GM23338 (cell line): ENCODE measurements around the gene NUP205. TPM values are rescaled to one million over a fixed set of nuclear protein-coding genes. Genes with fewer than 3 reads are reported as not detected.

ENCODE experiments used
- ATAC-seq: fragments of 200-7000 bp; cut with Tn5 transposase; 3 replicates; pipeline ENCODE4 v1.9.1; 2020
- DNase-seq: peaks from one replicate; pipeline ENCODE4 v3.0.0-alpha.2; 2015; ENCODE audit warnings: low spot score
- H2AFZ ChIP-seq: fragments of 200-600 bp; sonication (generic); 2 replicates; pipeline ENCODE4 v1.8.0; 2016; ENCODE audit warnings: antibody characterized with exemption, mild to moderate bottlenecking, moderate library complexity
- H3F3A ChIP-seq: fragments of 200-600 bp; sonication (generic); replicated peaks from 2 replicates; pipeline ENCODE4 v1.8.0; 2017; ENCODE audit warnings: antibody characterized with exemption, mixed run types, low read depth
- H3K27ac ChIP-seq: fragments of 200-600 bp; sonication (generic); 2 replicates; pipeline ENCODE4 v1.6.1; 2016; ENCODE audit warnings: low read depth
- H3K27me3 ChIP-seq: fragments of 200-600 bp; sonication (generic); 2 replicates; pipeline ENCODE4 v1.8.0; 2016; ENCODE audit warnings: mild to moderate bottlenecking, mixed run types, moderate library complexity; ENCODE audit not compliant: insufficient read depth
- H3K36me3 ChIP-seq: fragments of 200-600 bp; sonication (generic); 2 replicates; pipeline ENCODE4 v1.8.0; 2016; ENCODE audit warnings: mild to moderate bottlenecking; ENCODE audit not compliant: insufficient read depth
- H3K4me1 ChIP-seq: fragments of 200-600 bp; sonication (generic); 2 replicates; pipeline ENCODE4 v1.8.0; 2016; ENCODE audit warnings: mild to moderate bottlenecking, moderate library complexity; ENCODE audit not compliant: insufficient read depth
- H3K4me2 ChIP-seq: fragments of 200-600 bp; sonication (generic); 2 replicates; pipeline ENCODE4 v1.7.1; 2017; ENCODE audit warnings: mixed run types
- H3K4me3 ChIP-seq: fragments of 200-600 bp; sonication (generic); 2 replicates; pipeline ENCODE4 v1.6.1; 2016; ENCODE audit warnings: mixed run types
- H3K79me2 ChIP-seq: fragments of 200-600 bp; sonication (generic); replicated peaks from 2 replicates; pipeline ENCODE4 v1.8.0; 2017; ENCODE audit warnings: mild to moderate bottlenecking; ENCODE audit not compliant: insufficient read depth
- H3K9me2 ChIP-seq: fragments of 200-600 bp; sonication (generic); 2 replicates; pipeline ENCODE4 v1.8.0; 2017; ENCODE audit not compliant: insufficient read depth
- H4K20me1 ChIP-seq: fragments of 200-600 bp; sonication (generic); replicated peaks from 2 replicates; pipeline ENCODE4 v1.8.0; 2017; ENCODE audit warnings: mild to moderate bottlenecking; ENCODE audit not compliant: insufficient read depth
- H3K27ac Mint-ChIP-seq: 2 replicates; pipeline ENCODE4 v1.8.0; 2020; ENCODE audit warnings: inconsistent platforms, mild to moderate bottlenecking, moderate library complexity, mixed read lengths
- H3K27me3 Mint-ChIP-seq: 3 replicates; pipeline ENCODE4 v1.8.0; 2022; ENCODE audit warnings: low read depth, mild to moderate bottlenecking, moderate library complexity, mixed read lengths, inconsistent platforms; ENCODE audit not compliant: insufficient read depth, poor library complexity
- H3K36me3 Mint-ChIP-seq: 3 replicates; pipeline ENCODE4 v1.8.0; 2021; ENCODE audit warnings: low read depth, mild to moderate bottlenecking, inconsistent platforms, moderate library complexity, mixed read lengths
- H3K4me1 Mint-ChIP-seq: 3 replicates; pipeline ENCODE4 v1.8.0; 2020; ENCODE audit warnings: mild to moderate bottlenecking, inconsistent platforms, mixed read lengths
- H3K4me3 Mint-ChIP-seq: 3 replicates; pipeline ENCODE4 v1.8.0; 2021; ENCODE audit warnings: moderate library complexity, mild to moderate bottlenecking, inconsistent platforms, mixed read lengths
- H3K9me3 Mint-ChIP-seq: 3 replicates; pipeline ENCODE4 v1.8.0; 2020; ENCODE audit warnings: moderate library complexity, mild to moderate bottlenecking, inconsistent platforms, mixed read lengths
- CREB1 ChIP-seq: fragments of 250-450 bp; sonication (Bioruptor Pico); IDR thresholded peaks from 2 replicates; pipeline ENCODE4 v1.5.0; 2020; ENCODE audit warnings: low read depth, mild to moderate bottlenecking, moderate library complexity
- CTCF ChIP-seq, 2 experiments: fragments of 200-600 bp in 1 of 2; sonication (generic) in 1 of 2; conservative IDR thresholded peaks; 2 replicates each; pipeline versions ENCODE4 v1.5.1 to v1.6.1; 2016 to 2017; ENCODE audit warnings: antibody characterized with exemption in 2 of 2, low read depth in 2 of 2, mild to moderate bottlenecking in 2 of 2, moderate library complexity in 1 of 2
- EZH2 ChIP-seq: fragments of 200-600 bp; sonication (generic); IDR thresholded peaks from one replicate; pipeline ENCODE4 v1.8.0; 2017; ENCODE audit warnings: antibody characterized with exemption, mild to moderate bottlenecking, low read depth; ENCODE audit not compliant: unreplicated experiment
- JUNB ChIP-seq: IDR thresholded peaks from one replicate; pipeline ENCODE4 v1.6.1; 2016; ENCODE audit warnings: antibody characterized with exemption; ENCODE audit not compliant: unreplicated experiment
- NANOG ChIP-seq: IDR thresholded peaks from 2 replicates; pipeline ENCODE4 v1.6.1; 2016; ENCODE audit warnings: antibody characterized with exemption, borderline replicate concordance
- POLR2AphosphoS5 ChIP-seq: IDR thresholded peaks from 2 replicates; pipeline ENCODE4 v1.6.1; 2016; ENCODE audit warnings: antibody characterized with exemption, low read depth
- STAT1 ChIP-seq: IDR thresholded peaks from one replicate; pipeline ENCODE4 v1.6.1; 2016; ENCODE audit warnings: antibody characterized with exemption; ENCODE audit not compliant: unreplicated experiment
- ZNF114 ChIP-seq: fragments of 250-450 bp; sonication (Bioruptor Pico); IDR thresholded peaks from 2 replicates; pipeline ENCODE4 v1.5.0; 2020; ENCODE audit warnings: mild to moderate bottlenecking, moderate library complexity
- polyA plus RNA-seq: library from polyadenylated mRNA; unstranded; fragments of >200 nt; fragmentation: Nextera tagmentation; extraction: Ambion mirVana; gene quantifications from 2 replicates; pipeline ENCODE4 v1.2.1, GENCODE V29; 2016
- total RNA-seq: library from RNA; depleted of rRNA; stranded (reverse); fragments of >200 nt; shearing (Covaris generic); gene quantifications from 2 replicates; pipeline ENCODE4 v1.2.3, GENCODE V29; 2014
- TF ChIP-seq, protein P1 (sequence below): fragments of 250-450 bp; sonication (Bioruptor Pico); IDR thresholded peaks from 2 replicates; pipeline ENCODE4 v1.5.0; 2020; ENCODE audit warnings: mild to moderate bottlenecking, moderate library complexity
- TF ChIP-seq, protein P2 (sequence below): IDR thresholded peaks from 2 replicates; pipeline ENCODE4 v1.6.1; 2016; ENCODE audit warnings: antibody characterized with exemption

NUP205 gene
- total and polyA plus RNA-seq, 2 experiments from 2014 or later = 150 to 212 TPM

GRCh38 chr7:135522509-135522908 is 35.2 kb upstream of the NUP205 start:
- TF ChIP-seq JUNB = no peak
- Histone ChIP-seq H3K4me3 (no peak overlapping the region), H2AFZ (peak overlapping the region; percentile 15; the same call in 1 of the 2 replicates), H3F3A (no peaks in the 10 kb centered on the region), H3K9me2 (no peaks in the 10 kb centered on the region), H3K36me3 (no peaks in the 10 kb centered on the region), H3K79me2 (no peaks in the 10 kb centered on the region), H3K4me1 (no peaks in the 10 kb centered on the region; the same call in 1 of the 2 replicates), H4K20me1 (no peaks in the 10 kb centered on the region), H3K27ac (no peak overlapping the region), H3K4me2 (no peak overlapping the region), H3K27me3 (no peaks in the 10 kb centered on the region)
- Mint-ChIP-seq H3K9me3 (no peaks in the 10 kb centered on the region), H3K27ac (no peak overlapping the region), H3K4me3 (no peak overlapping the region), H3K36me3 (no peaks in the 10 kb centered on the region), H3K27me3 (peaks cover 4% of the 10 kb centered on the region), H3K4me1 (0 out of 3 replicates have a peak, but pooled peaks cover 5% of the 10 kb centered on the region)
- no peak for ATAC-seq
- no peak for DNase-seq

DNA sequence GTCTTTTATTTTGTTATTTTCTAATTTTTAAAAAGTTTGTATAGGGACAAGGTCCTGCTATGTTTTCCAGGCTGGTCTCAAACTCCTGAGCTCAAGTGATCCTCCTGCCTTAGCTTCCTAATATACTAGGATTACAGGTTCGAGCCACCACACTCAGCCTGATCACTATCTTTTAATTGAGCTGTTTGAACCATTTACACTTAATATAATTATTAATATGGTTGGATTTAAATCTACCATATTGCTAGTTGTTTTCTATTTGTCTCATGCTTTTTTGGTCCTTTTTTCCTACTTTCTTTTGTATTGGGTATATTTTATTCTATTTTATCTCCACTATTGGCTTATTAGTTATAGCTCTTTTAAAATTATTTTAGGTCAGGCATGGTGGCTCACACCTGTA is 34.6 kb upstream of the NUP205 start:
- DNase-seq (no peak), ATAC-seq (no peak)
- Histone ChIP-seq H3K27ac (no peak overlapping the region), H3K4me2 (no peak overlapping the region), H3F3A (no peaks in the 10 kb centered on the region), H3K79me2 (no peaks in the 10 kb centered on the region), H3K4me1 (no peaks in the 10 kb centered on the region; the same call in 1 of the 2 replicates), H2AFZ (no peak overlapping the region), H4K20me1 (no peaks in the 10 kb centered on the region), H3K36me3 (no peaks in the 10 kb centered on the region), H3K27me3 (no peaks in the 10 kb centered on the region), H3K9me2 (no peaks in the 10 kb centered on the region), H3K4me3 (no peak overlapping the region)
- no peaks in the 10 kb centered on the region for H3K9me3 Mint-ChIP-seq
- no peak overlapping the region for H3K27ac Mint-ChIP-seq
- H3K27me3 Mint-ChIP-seq = peaks cover 4% of the 10 kb centered on the region
- no peak overlapping the region for H3K4me3 Mint-ChIP-seq
- 0 out of 3 replicates have a peak, but pooled peaks cover 5% of the 10 kb centered on the region for H3K4me1 Mint-ChIP-seq
- no peaks in the 10 kb centered on the region for H3K36me3 Mint-ChIP-seq
- TF ChIP-seq ZNF114 (CRISPR knock-in tag) (no peak), CTCF (conservative IDR thresholded peaks at IDR 0.05; ENCODE audit: low read depth in 2 of 2) (no peak), NANOG (no peak), EZH2 (no peak), POLR2AphosphoS5 (no peak), CREB1 (CRISPR knock-in tag) (no peak), STAT1 (no peak), JUNB (no peak)
- TF ChIP-seq, protein P1, sequence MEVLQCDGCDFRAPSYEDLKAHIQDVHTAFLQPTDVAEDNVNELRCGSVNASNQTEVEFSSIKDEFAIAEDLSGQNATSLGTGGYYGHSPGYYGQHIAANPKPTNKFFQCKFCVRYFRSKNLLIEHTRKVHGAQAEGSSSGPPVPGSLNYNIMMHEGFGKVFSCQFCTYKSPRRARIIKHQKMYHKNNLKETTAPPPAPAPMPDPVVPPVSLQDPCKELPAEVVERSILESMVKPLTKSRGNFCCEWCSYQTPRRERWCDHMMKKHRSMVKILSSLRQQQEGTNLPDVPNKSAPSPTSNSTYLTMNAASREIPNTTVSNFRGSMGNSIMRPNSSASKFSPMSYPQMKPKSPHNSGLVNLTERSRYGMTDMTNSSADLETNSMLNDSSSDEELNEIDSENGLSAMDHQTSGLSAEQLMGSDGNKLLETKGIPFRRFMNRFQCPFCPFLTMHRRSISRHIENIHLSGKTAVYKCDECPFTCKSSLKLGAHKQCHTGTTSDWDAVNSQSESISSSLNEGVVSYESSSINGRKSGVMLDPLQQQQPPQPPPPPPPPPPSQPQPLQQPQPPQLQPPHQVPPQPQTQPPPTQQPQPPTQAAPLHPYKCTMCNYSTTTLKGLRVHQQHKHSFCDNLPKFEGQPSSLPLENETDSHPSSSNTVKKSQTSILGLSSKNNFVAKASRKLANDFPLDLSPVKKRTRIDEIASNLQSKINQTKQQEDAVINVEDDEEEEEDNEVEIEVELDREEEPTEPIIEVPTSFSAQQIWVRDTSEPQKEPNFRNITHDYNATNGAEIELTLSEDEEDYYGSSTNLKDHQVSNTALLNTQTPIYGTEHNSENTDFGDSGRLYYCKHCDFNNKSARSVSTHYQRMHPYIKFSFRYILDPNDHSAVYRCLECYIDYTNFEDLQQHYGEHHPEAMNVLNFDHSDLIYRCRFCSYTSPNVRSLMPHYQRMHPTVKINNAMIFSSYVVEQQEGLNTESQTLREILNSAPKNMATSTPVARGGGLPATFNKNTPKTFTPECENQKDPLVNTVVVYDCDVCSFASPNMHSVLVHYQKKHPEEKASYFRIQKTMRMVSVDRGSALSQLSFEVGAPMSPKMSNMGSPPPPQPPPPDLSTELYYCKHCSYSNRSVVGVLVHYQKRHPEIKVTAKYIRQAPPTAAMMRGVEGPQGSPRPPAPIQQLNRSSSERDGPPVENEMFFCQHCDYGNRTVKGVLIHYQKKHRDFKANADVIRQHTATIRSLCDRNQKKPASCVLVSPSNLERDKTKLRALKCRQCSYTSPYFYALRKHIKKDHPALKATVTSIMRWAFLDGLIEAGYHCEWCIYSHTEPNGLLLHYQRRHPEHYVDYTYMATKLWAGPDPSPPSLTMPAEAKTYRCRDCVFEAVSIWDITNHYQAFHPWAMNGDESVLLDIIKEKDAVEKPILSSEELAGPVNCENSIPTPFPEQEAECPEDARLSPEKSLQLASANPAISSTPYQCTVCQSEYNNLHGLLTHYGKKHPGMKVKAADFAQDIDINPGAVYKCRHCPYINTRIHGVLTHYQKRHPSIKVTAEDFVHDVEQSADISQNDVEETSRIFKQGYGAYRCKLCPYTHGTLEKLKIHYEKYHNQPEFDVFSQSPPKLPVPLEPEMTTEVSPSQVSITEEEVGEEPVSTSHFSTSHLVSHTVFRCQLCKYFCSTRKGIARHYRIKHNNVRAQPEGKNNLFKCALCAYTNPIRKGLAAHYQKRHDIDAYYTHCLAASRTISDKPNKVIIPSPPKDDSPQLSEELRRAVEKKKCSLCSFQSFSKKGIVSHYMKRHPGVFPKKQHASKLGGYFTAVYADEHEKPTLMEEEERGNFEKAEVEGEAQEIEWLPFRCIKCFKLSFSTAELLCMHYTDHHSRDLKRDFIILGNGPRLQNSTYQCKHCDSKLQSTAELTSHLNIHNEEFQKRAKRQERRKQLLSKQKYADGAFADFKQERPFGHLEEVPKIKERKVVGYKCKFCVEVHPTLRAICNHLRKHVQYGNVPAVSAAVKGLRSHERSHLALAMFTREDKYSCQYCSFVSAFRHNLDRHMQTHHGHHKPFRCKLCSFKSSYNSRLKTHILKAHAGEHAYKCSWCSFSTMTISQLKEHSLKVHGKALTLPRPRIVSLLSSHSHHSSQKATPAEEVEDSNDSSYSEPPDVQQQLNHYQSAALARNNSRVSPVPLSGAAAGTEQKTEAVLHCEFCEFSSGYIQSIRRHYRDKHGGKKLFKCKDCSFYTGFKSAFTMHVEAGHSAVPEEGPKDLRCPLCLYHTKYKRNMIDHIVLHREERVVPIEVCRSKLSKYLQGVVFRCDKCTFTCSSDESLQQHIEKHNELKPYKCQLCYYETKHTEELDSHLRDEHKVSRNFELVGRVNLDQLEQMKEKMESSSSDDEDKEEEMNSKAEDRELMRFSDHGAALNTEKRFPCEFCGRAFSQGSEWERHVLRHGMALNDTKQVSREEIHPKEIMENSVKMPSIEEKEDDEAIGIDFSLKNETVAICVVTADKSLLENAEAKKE = no peak
- TF ChIP-seq, protein P2, sequence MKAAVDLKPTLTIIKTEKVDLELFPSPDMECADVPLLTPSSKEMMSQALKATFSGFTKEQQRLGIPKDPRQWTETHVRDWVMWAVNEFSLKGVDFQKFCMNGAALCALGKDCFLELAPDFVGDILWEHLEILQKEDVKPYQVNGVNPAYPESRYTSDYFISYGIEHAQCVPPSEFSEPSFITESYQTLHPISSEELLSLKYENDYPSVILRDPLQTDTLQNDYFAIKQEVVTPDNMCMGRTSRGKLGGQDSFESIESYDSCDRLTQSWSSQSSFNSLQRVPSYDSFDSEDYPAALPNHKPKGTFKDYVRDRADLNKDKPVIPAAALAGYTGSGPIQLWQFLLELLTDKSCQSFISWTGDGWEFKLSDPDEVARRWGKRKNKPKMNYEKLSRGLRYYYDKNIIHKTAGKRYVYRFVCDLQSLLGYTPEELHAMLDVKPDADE = no peak
